Astrocyte (in vitro differentiated cells and primary cell): Measurements from ENCODE around the gene NPTN.

ENCODE experiments used
- EZH2 ChIP-seq: IDR thresholded peaks from 2 replicates; pipeline ENCODE4 v1.6.1; 2012; ENCODE audit warnings: mild to moderate bottlenecking, low read length, inconsistent platforms; ENCODE audit not compliant: insufficient read depth
- TF ChIP-seq, protein P1 (sequence below): IDR thresholded peaks from 2 replicates; pipeline ENCODE4 v1.5.1; 2011; ENCODE audit warnings: low read depth, mild to moderate bottlenecking, inconsistent platforms, low read length, moderate library complexity; ENCODE audit not compliant: insufficient read depth

DNA sequence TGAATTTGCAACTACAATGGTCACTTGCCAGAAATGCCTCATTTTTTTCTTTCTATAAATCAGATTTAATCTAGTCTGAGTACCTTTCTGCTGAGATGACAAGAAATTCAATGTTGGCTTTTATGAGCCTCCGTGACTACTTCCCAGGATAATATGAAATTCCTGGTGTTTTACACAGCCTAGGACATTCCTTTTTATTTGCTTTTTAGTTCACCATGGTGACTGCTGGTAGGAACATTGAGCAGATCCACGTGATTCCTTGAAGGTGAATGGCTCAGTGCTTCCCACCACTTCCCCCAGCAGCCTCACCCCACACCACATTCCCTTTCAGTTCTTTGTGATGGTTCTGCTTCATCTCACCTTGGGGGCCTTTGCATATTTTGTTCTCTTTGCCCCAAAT, 4.3 kb upstream of the NPTN start:
- TF ChIP-seq, protein P1, sequence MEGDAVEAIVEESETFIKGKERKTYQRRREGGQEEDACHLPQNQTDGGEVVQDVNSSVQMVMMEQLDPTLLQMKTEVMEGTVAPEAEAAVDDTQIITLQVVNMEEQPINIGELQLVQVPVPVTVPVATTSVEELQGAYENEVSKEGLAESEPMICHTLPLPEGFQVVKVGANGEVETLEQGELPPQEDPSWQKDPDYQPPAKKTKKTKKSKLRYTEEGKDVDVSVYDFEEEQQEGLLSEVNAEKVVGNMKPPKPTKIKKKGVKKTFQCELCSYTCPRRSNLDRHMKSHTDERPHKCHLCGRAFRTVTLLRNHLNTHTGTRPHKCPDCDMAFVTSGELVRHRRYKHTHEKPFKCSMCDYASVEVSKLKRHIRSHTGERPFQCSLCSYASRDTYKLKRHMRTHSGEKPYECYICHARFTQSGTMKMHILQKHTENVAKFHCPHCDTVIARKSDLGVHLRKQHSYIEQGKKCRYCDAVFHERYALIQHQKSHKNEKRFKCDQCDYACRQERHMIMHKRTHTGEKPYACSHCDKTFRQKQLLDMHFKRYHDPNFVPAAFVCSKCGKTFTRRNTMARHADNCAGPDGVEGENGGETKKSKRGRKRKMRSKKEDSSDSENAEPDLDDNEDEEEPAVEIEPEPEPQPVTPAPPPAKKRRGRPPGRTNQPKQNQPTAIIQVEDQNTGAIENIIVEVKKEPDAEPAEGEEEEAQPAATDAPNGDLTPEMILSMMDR, result no peak
- TF ChIP-seq EZH2, result no peak
